ENCODE results near the gene ZC3H8.
"Not testable (repeated sequence)": the region's sequence is repeated elsewhere in the genome, so short reads cannot be mapped to it uniquely, and the experiment has no call there.

DNA sequence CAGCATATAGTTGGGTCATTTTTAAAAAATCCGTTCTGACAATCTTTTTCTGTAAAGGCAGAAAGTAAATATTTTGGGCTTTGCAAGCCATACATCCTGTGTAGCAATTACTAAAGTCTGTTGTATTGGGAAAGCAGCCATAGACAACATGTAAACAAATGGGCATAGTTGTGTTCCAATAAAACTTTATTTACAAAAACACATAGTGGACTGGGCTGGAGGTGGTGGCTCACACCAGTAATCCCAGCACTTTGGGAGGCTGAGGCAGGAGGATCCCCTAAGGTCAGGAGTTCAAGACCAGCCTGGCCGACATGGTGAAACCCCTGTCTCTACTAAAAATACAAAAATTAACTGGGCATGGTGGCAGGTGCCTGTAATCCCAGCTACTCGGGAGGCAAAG, 46.9 kb downstream of the ZC3H8 start:
- TF ChIP-seq, protein P1, sequence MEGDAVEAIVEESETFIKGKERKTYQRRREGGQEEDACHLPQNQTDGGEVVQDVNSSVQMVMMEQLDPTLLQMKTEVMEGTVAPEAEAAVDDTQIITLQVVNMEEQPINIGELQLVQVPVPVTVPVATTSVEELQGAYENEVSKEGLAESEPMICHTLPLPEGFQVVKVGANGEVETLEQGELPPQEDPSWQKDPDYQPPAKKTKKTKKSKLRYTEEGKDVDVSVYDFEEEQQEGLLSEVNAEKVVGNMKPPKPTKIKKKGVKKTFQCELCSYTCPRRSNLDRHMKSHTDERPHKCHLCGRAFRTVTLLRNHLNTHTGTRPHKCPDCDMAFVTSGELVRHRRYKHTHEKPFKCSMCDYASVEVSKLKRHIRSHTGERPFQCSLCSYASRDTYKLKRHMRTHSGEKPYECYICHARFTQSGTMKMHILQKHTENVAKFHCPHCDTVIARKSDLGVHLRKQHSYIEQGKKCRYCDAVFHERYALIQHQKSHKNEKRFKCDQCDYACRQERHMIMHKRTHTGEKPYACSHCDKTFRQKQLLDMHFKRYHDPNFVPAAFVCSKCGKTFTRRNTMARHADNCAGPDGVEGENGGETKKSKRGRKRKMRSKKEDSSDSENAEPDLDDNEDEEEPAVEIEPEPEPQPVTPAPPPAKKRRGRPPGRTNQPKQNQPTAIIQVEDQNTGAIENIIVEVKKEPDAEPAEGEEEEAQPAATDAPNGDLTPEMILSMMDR (IDR thresholded peaks at IDR 0.05): not testable (repeated sequence)
- TF ChIP-seq POLR2A (IDR thresholded peaks at IDR 0.05): not testable (repeated sequence)
